Neural progenitor cell (in vitro differentiated cells): Measurements from ENCODE around the gene KLHDC8B. TPM values are rescaled to one million over a fixed set of nuclear protein-coding genes. Genes with fewer than 3 reads are reported as not detected.

Experiments
- DNase-seq: peaks from one replicate; pipeline ENCODE4 v3.0.0-alpha.2; 2016; ENCODE audit warnings: low spot score
- H2AFZ ChIP-seq: fragments of 200-600 bp; sonication (generic); replicated peaks from 2 replicates; pipeline ENCODE4 v1.6.1; 2016; ENCODE audit warnings: antibody characterized with exemption
- H3F3A ChIP-seq: fragments of 200-600 bp; sonication (generic); 2 replicates; pipeline ENCODE4 v1.6.1; 2016; ENCODE audit warnings: antibody characterized with exemption, low read depth
- H3K27ac ChIP-seq: fragments of 200-600 bp; sonication (generic); 2 replicates; pipeline ENCODE4 v1.5.1; 2016; ENCODE audit warnings: mild to moderate bottlenecking
- H3K27me3 ChIP-seq: fragments of 200-600 bp; sonication (generic); 2 replicates; pipeline ENCODE4 v1.6.1; 2016; ENCODE audit warnings: mild to moderate bottlenecking, moderate library complexity
- H3K36me3 ChIP-seq: fragments of 200-600 bp; sonication (generic); 2 replicates; pipeline ENCODE4 v1.5.1; 2016
- H3K4me1 ChIP-seq: fragments of 200-600 bp; sonication (generic); 2 replicates; pipeline ENCODE4 v1.6.1; 2016; ENCODE audit warnings: mixed run types
- H3K4me2 ChIP-seq: fragments of 200-600 bp; sonication (generic); 2 replicates; pipeline ENCODE4 v1.6.1; 2016
- H3K4me3 ChIP-seq: fragments of 200-600 bp; sonication (generic); 2 replicates; pipeline ENCODE4 v1.5.1; 2016
- H3K79me2 ChIP-seq: fragments of 200-600 bp; sonication (generic); 2 replicates; pipeline ENCODE4 v1.6.1; 2016; ENCODE audit warnings: low read depth
- H3K9ac ChIP-seq: fragments of 200-600 bp; sonication (generic); 2 replicates; pipeline ENCODE4 v1.6.1; 2016
- H3K9me3 ChIP-seq: fragments of 200-600 bp; sonication (generic); 2 replicates; pipeline ENCODE4 v1.5.1; 2016; ENCODE audit warnings: low read depth
- H4K20me1 ChIP-seq: fragments of 200-600 bp; sonication (generic); 2 replicates; pipeline ENCODE4 v1.6.1; 2016; ENCODE audit warnings: low read depth
- H3K27ac Mint-ChIP-seq: 3 replicates; pipeline ENCODE4 v1.8.0; 2021; ENCODE audit warnings: mixed read lengths
- H3K27me3 Mint-ChIP-seq: 2 replicates; pipeline ENCODE4 v1.8.0; 2022; ENCODE audit warnings: low read depth, mild to moderate bottlenecking, inconsistent platforms, moderate library complexity, mixed read lengths; ENCODE audit not compliant: insufficient read depth
- H3K36me3 Mint-ChIP-seq: 3 replicates; pipeline ENCODE4 v1.8.0; 2021; ENCODE audit warnings: mixed read lengths
- H3K4me1 Mint-ChIP-seq: 3 replicates; pipeline ENCODE4 v1.8.0; 2021; ENCODE audit warnings: mixed read lengths
- H3K4me3 Mint-ChIP-seq: 3 replicates; pipeline ENCODE4 v1.8.0; 2021; ENCODE audit warnings: mild to moderate bottlenecking, moderate library complexity, mixed read lengths
- H3K9me3 Mint-ChIP-seq: 3 replicates; pipeline ENCODE4 v1.8.0; 2020; ENCODE audit warnings: mixed read lengths
- CTCF ChIP-seq: fragments of 200-600 bp; sonication (generic); IDR thresholded peaks from 2 replicates; pipeline ENCODE4 v1.5.1; 2017; ENCODE audit warnings: antibody characterized with exemption, mild to moderate bottlenecking
- EZH2 ChIP-seq: fragments of 200-600 bp; sonication (generic); IDR thresholded peaks from 2 replicates; pipeline ENCODE4 v1.6.1; 2017; ENCODE audit warnings: antibody characterized with exemption, mild to moderate bottlenecking, moderate library complexity
- EZH2phosphoT487 ChIP-seq: fragments of 200-600 bp; sonication (generic); IDR thresholded peaks from 2 replicates; pipeline ENCODE4 v1.6.1; 2017; ENCODE audit warnings: antibody characterized with exemption
- total RNA-seq: library from RNA; depleted of rRNA; stranded (reverse); fragments of >200 nt; gene quantifications from 2 replicates; pipeline ENCODE4 v1.2.3, GENCODE V29; 2015; ENCODE audit warnings: low replicate concordance

KLHDC8B gene
- total RNA-seq, 1 donor from 2014 or later = 14.8 TPM

DNA sequence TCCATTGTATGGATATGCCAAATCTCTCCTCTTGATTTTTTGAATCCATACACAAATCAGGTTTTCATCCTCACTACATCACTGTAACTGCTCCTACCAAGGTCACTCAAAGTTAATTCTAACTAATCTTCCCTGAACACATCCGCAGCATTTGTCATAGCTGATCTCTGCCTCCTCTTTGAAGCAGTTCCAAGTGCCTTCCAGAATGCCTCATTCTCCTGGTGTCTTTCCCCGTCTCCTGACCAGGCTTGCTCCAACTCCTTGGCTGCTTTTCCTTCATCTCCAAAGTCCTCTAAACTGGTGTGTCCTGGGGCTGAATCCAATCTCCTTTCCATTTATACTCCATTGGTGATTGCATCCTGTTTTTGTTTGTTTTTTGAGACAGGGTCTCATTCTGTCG, 26.8 kb downstream of the KLHDC8B start:
- no peak for TF ChIP-seq EZH2phosphoT487
- no peak for TF ChIP-seq EZH2
- TF ChIP-seq CTCF = no peak
- H3K27me3 Mint-ChIP-seq = peaks cover 5% of the 10 kb centered on the region

DNA sequence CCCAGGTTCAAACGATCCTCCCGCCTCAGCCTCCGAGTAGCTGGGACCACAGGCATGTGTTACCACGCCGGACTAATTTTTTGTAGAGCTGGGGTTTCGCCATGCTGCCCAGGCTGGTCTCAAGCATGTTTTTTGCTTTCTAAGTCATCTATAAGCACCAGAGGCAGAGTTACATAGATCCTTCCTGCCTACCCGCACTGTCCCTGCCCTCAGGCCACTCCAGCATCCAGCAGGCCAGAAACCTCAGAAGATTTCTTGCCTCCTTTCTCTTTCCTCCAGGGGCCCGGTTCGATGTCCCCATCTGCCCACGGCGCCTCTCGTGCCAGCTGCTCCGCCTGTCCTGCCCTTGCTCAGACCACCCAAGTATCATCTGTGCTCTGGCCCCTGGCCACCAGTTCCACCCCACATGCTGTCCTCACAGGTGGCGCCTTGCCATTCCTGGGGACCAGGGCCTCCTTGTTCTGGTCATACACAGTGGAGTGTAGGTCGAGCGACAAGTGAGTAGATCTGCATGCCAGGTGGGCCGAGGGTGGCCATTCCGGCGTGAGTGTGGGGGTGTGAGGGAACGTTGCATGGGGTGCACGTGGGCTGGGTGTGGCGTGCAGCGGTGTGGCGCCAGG, 27.3 kb downstream of the KLHDC8B start:
- H4K20me1 ChIP-seq = no peaks in the 10 kb centered on the region
- DNase-seq = no peak
- Mint-ChIP-seq H3K4me1 (no peaks in the 10 kb centered on the region), H3K27me3 (peaks cover 4% of the 10 kb centered on the region), H3K27ac (no peak overlapping the region), H3K4me3 (no peak overlapping the region), H3K9me3 (peaks cover 8% of the 10 kb centered on the region), H3K36me3 (no peaks in the 10 kb centered on the region)
- no peak overlapping the region for H3K4me2 ChIP-seq
- no peaks in the 10 kb centered on the region for H3K36me3 ChIP-seq
- no peaks in the 10 kb centered on the region for H3K79me2 ChIP-seq
- H3K27me3 ChIP-seq = no peaks in the 10 kb centered on the region
- H3F3A ChIP-seq = no peaks in the 10 kb centered on the region
- H3K4me3 ChIP-seq = no peak overlapping the region
- no peak overlapping the region for H3K27ac ChIP-seq
- H3K9me3 ChIP-seq = no peaks in the 10 kb centered on the region
- no peak overlapping the region for H3K9ac ChIP-seq
- H2AFZ ChIP-seq = no peak overlapping the region
- H3K4me1 ChIP-seq = no peaks in the 10 kb centered on the region
- TF ChIP-seq EZH2 (no peak), EZH2phosphoT487 (no peak), CTCF (no peak)

More for the DNA sequence above, 26.8 kb downstream of the KLHDC8B start:
- no peaks in the 10 kb centered on the region for H3K36me3 Mint-ChIP-seq
- peaks cover 8% of the 10 kb centered on the region for H3K9me3 Mint-ChIP-seq
- Histone ChIP-seq H3K9me3 (no peaks in the 10 kb centered on the region), H3K4me3 (no peak overlapping the region), H3K79me2 (no peaks in the 10 kb centered on the region), H3K4me1 (no peaks in the 10 kb centered on the region), H3K4me2 (no peak overlapping the region), H4K20me1 (no peaks in the 10 kb centered on the region), H3K27ac (no peak overlapping the region), H3F3A (no peaks in the 10 kb centered on the region), H3K9ac (no peak overlapping the region), H3K36me3 (no peaks in the 10 kb centered on the region), H2AFZ (no peak overlapping the region), H3K27me3 (no peaks in the 10 kb centered on the region)
- no peaks in the 10 kb centered on the region for H3K4me1 Mint-ChIP-seq
- no peak overlapping the region for H3K27ac Mint-ChIP-seq
- no peak overlapping the region for H3K4me3 Mint-ChIP-seq
- no peak for DNase-seq

GRCh38 chr3:49199239-49199899, 28.0 kb downstream of the KLHDC8B start:
- Histone ChIP-seq H3F3A (no peaks in the 10 kb centered on the region), H3K4me2 (no peak overlapping the region), H3K4me1 (no peaks in the 10 kb centered on the region), H3K9me3 (no peaks in the 10 kb centered on the region), H3K79me2 (no peaks in the 10 kb centered on the region), H4K20me1 (no peaks in the 10 kb centered on the region), H2AFZ (no peak overlapping the region), H3K27ac (no peak overlapping the region), H3K36me3 (no peaks in the 10 kb centered on the region), H3K4me3 (no peak overlapping the region), H3K27me3 (no peaks in the 10 kb centered on the region), H3K9ac (no peak overlapping the region)
- H3K4me3 Mint-ChIP-seq = no peak overlapping the region
- TF ChIP-seq CTCF (no peak), EZH2phosphoT487 (no peak), EZH2 (no peak)
- H3K36me3 Mint-ChIP-seq = no peaks in the 10 kb centered on the region
- peak overlapping the region; percentile 50 for H3K27ac Mint-ChIP-seq
- H3K27me3 Mint-ChIP-seq = peaks cover 4% of the 10 kb centered on the region
- no peaks in the 10 kb centered on the region for H3K4me1 Mint-ChIP-seq
- no peak for DNase-seq
- H3K9me3 Mint-ChIP-seq = peaks cover 8% of the 10 kb centered on the region
